ENCODE results near the gene PIGA. TPM values are rescaled to one million over a fixed set of nuclear protein-coding genes. Genes with fewer than 3 reads are reported as not detected.

The PIGA gene
- total RNA-seq, 1 experiment from 2014 or later: 15.3 TPM

DNA sequence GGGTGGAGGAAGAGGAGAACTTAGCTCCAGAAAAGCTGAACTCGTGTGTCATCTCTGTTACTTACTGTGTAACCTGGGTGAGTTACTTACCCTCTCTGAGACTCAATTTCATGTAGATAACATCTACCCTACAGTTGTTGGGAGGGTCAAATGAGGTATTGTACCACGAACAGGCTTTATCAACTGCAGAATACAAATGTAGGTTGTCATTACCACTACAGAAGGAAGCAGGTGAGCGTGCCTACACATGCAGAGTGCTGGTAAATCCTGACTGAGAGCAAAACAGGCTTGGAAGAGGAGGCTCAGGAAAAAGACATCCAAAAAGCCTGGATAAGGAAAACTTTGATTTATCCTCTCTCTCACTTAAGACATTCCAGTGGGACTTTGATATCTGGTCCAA, 7.2 kb downstream of the PIGA start:
- no peak overlapping the region for H2AFZ ChIP-seq
- no peak for DNase-seq
- CTCF ChIA-PET: no interaction called here
- no peaks in the 10 kb centered on the region for H3K27me3 ChIP-seq (ENCODE audit: insufficient read depth, low read depth)
- H3K9me2 ChIP-seq (ENCODE audit: insufficient read depth): no peaks in the 10 kb centered on the region
- H3K4me2 ChIP-seq: no peak overlapping the region
- BruUV-seq (replicated peaks): no TSS peak
- H3K4me3 ChIP-seq: no peak overlapping the region
- no peak overlapping the region for H3K27ac ChIP-seq
- H3K79me2 ChIP-seq (ENCODE audit: low read depth): peaks cover 9% of the 10 kb centered on the region
- no peaks in the 10 kb centered on the region for H4K20me1 ChIP-seq (ENCODE audit: insufficient read depth)
- TF ChIP-seq, protein P1, sequence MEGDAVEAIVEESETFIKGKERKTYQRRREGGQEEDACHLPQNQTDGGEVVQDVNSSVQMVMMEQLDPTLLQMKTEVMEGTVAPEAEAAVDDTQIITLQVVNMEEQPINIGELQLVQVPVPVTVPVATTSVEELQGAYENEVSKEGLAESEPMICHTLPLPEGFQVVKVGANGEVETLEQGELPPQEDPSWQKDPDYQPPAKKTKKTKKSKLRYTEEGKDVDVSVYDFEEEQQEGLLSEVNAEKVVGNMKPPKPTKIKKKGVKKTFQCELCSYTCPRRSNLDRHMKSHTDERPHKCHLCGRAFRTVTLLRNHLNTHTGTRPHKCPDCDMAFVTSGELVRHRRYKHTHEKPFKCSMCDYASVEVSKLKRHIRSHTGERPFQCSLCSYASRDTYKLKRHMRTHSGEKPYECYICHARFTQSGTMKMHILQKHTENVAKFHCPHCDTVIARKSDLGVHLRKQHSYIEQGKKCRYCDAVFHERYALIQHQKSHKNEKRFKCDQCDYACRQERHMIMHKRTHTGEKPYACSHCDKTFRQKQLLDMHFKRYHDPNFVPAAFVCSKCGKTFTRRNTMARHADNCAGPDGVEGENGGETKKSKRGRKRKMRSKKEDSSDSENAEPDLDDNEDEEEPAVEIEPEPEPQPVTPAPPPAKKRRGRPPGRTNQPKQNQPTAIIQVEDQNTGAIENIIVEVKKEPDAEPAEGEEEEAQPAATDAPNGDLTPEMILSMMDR (conservative IDR thresholded peaks at IDR 0.05): no peak
- TF ChIP-seq EZH2 (IDR thresholded peaks at IDR 0.05; ENCODE audit: low read depth): no peak
- H3K4me1 ChIP-seq (replicated peaks; ENCODE audit: insufficient read depth): no peaks in the 10 kb centered on the region
- H3K36me3 ChIP-seq (ENCODE audit: low read depth): no peaks in the 10 kb centered on the region
- POLR2A ChIA-PET (ENCODE audit: unreplicated experiment): no interaction called here
- intact Hi-C loops (cut with micrococcal nuclease; ENCODE audit: unreplicated experiment): no loop called here
- H3F3A ChIP-seq (ENCODE audit: insufficient read depth, low read depth): no peaks in the 10 kb centered on the region
- no peaks in the 10 kb centered on the region for H3K9me3 ChIP-seq (ENCODE audit: insufficient read depth, low read depth)

DNA sequence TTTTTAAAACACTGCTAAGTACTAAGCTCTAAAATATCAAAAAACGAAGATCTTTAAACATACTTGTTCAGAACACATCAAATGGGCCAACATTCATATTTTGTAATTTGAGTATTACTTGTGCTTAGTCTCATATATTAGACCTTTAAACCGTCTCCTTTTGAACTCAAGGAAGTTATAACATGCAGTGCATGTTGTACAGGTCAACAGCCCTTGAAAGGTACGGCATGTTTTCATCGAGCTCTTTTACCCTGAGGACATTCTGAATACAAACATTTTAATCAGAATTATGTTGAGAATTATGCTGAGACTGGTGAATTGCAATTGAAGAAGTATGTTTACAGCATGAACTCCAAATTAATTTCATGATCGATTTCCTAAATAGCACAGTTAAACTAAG, 12.9 kb downstream of the PIGA start:
- H3K9me3 ChIP-seq (ENCODE audit: insufficient read depth, low read depth): no peaks in the 10 kb centered on the region
- no TSS peak for BruUV-seq (replicated peaks)
- TF ChIP-seq, protein P1 (conservative IDR thresholded peaks at IDR 0.05): no peak
- no peak for TF ChIP-seq EZH2 (IDR thresholded peaks at IDR 0.05; ENCODE audit: low read depth)
- ChIA-PET CTCF (no interaction called here), POLR2A (ENCODE audit: unreplicated experiment) (no interaction called here)
- intact Hi-C loops (cut with micrococcal nuclease; ENCODE audit: unreplicated experiment): no loop called here
- no peaks in the 10 kb centered on the region for H3K9me2 ChIP-seq (ENCODE audit: insufficient read depth)
- H2AFZ ChIP-seq: no peak overlapping the region
- no peaks in the 10 kb centered on the region for H4K20me1 ChIP-seq (ENCODE audit: insufficient read depth)
- no peak for DNase-seq
- no peaks in the 10 kb centered on the region for H3K79me2 ChIP-seq (ENCODE audit: low read depth)
- H3K27ac ChIP-seq: no peak overlapping the region
- no peaks in the 10 kb centered on the region for H3K27me3 ChIP-seq (ENCODE audit: insufficient read depth, low read depth)
- H3K4me2 ChIP-seq: no peak overlapping the region
- no peaks in the 10 kb centered on the region for H3F3A ChIP-seq (ENCODE audit: insufficient read depth, low read depth)
- H3K36me3 ChIP-seq (ENCODE audit: low read depth): no peaks in the 10 kb centered on the region
- H3K4me1 ChIP-seq (replicated peaks; ENCODE audit: insufficient read depth): no peaks in the 10 kb centered on the region
- no peak overlapping the region for H3K4me3 ChIP-seq

DNA sequence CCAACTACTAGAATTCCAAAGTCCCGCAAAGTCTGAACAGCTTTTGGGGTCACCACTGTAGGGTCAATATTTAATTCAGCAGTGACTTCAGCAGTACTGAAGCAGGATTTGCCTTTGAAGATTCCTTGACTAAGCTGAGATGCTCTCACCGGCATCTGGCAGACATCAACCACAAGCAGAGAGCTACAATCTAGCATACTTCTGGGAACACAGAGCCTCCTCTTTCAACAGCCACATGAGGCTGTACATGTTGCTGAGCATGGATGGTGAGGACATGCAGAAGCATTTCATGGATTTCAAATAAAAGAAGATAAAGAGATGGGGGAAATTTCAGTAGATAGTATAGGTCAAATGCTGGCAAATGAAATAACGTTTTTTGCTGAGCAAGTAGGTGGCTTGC, 13.3 kb downstream of the PIGA start:
- H3K4me1 ChIP-seq (replicated peaks; ENCODE audit: insufficient read depth): no peaks in the 10 kb centered on the region
- ChIA-PET POLR2A (ENCODE audit: unreplicated experiment) (no interaction called here), CTCF (no interaction called here)
- H3K79me2 ChIP-seq (ENCODE audit: low read depth): no peaks in the 10 kb centered on the region
- H4K20me1 ChIP-seq (ENCODE audit: insufficient read depth): no peaks in the 10 kb centered on the region
- H3K9me3 ChIP-seq (ENCODE audit: insufficient read depth, low read depth): no peaks in the 10 kb centered on the region
- no peaks in the 10 kb centered on the region for H3F3A ChIP-seq (ENCODE audit: insufficient read depth, low read depth)
- H2AFZ ChIP-seq: no peak overlapping the region
- H3K36me3 ChIP-seq (ENCODE audit: low read depth): no peaks in the 10 kb centered on the region
- no peak overlapping the region for H3K4me2 ChIP-seq
- intact Hi-C loops (cut with micrococcal nuclease; ENCODE audit: unreplicated experiment): no loop called here
- H3K4me3 ChIP-seq: no peak overlapping the region
- DNase-seq: no peak
- H3K9me2 ChIP-seq (ENCODE audit: insufficient read depth): no peaks in the 10 kb centered on the region
- H3K27ac ChIP-seq: no peak overlapping the region
- BruUV-seq (replicated peaks): no TSS peak
- no peaks in the 10 kb centered on the region for H3K27me3 ChIP-seq (ENCODE audit: insufficient read depth, low read depth)
- TF ChIP-seq, protein P1 (conservative IDR thresholded peaks at IDR 0.05): no peak
- no peak for TF ChIP-seq EZH2 (IDR thresholded peaks at IDR 0.05; ENCODE audit: low read depth)
